Peyer's patch (tissue), 4 donors: ENCODE data around the gene PTGER4.

Source experiments
- POLR2A ChIP-seq, 2 donors: fragments of 450-650 bp; IDR thresholded peaks; one replicate each; pipeline ENCODE4 v1.5.1; 2017; ENCODE audit warnings: antibody characterized with exemption in 2 of 2, mild to moderate bottlenecking in 2 of 2, moderate library complexity in 2 of 2
- TF ChIP-seq, protein P1 (sequence below), 6 experiments: fragments of 450-650 bp in 4 of 6; fragments of 200-600 bp in 2 of 6; sonication (generic) in 1 of 6; IDR thresholded peaks; one replicate each; pipeline ENCODE4 v1.5.1; 2017 to 2019; ENCODE audit warnings: antibody characterized with exemption in 6 of 6, mild to moderate bottlenecking in 3 of 6, moderate library complexity in 1 of 6

DNA sequence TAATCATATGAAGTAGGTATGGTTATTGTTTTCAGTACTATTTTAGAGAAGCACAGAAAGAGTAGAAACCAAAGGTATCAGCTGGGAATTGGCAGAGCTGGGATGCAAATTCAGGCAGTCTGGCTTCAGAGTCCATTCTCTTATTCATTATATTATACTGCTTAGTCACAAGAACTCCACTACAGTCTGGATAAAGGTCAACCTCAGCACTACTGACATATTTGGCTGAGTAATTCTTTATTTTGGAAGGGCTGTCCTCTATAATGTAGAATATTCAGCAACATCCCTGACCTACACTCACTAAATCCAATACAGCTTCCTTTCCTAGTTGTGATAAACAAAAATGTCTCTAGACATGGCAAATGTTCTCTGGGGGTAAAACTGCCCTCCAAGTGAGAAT lies 37.6 kb downstream of the PTGER4 start:
- TF ChIP-seq POLR2A (IDR thresholded peaks at IDR 0.05): no peak
- TF ChIP-seq, protein P1, sequence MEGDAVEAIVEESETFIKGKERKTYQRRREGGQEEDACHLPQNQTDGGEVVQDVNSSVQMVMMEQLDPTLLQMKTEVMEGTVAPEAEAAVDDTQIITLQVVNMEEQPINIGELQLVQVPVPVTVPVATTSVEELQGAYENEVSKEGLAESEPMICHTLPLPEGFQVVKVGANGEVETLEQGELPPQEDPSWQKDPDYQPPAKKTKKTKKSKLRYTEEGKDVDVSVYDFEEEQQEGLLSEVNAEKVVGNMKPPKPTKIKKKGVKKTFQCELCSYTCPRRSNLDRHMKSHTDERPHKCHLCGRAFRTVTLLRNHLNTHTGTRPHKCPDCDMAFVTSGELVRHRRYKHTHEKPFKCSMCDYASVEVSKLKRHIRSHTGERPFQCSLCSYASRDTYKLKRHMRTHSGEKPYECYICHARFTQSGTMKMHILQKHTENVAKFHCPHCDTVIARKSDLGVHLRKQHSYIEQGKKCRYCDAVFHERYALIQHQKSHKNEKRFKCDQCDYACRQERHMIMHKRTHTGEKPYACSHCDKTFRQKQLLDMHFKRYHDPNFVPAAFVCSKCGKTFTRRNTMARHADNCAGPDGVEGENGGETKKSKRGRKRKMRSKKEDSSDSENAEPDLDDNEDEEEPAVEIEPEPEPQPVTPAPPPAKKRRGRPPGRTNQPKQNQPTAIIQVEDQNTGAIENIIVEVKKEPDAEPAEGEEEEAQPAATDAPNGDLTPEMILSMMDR (IDR thresholded peaks at IDR 0.05): no peak
